GM10248 (cell line): ENCODE measurements around the gene DLD.
"Not testable (repeated sequence)": the region's sequence is repeated elsewhere in the genome, so short reads cannot be mapped to it uniquely, and the experiment has no call there.

Source experiments
- CTCF ChIA-PET: fragments of 300-600 bp; sonication (Branson Sonifier 250); formaldehyde crosslinking; extraction: SDS; loops from one replicate; lab custom pipeline; 2021; ENCODE audit warnings: antibody characterized with exemption; lab: Yijun Ruan, JAX
- POLR2A ChIA-PET: fragments of 350-650 bp; sonication (Branson Sonifier 250); formaldehyde crosslinking; extraction: SDS; loops from one replicate; lab custom pipeline; 2020; ENCODE audit warnings: antibody characterized with exemption; lab: Yijun Ruan, JAX
- DNase-seq: peaks from one replicate; pipeline ENCODE4 v3.0.0; 2012; ENCODE audit errors: extremely low spot score
- CTCF ChIP-seq: IDR thresholded peaks from 2 replicates; pipeline ENCODE4 v1.5.1; 2012; ENCODE audit warnings: mild to moderate bottlenecking, low read depth; ENCODE audit errors: extremely low read depth, missing control alignments, control extremely low read depth

DLD gene

GRCh38 chr7:107953924-107954303, 62.9 kb downstream of the DLD start:
- no peak for TF ChIP-seq CTCF
- POLR2A ChIA-PET: no interaction called here
- DNase-seq: no peak
- CTCF ChIA-PET: interaction anchor here (1.1 kb wide), 1 partner anchor 79 kb away, joined by 3 read pairs; no protein-coding TSS in a partner anchor

GRCh38 chr7:107955394-107955793, 64.4 kb downstream of the DLD start:
- POLR2A ChIA-PET: no interaction called here
- CTCF ChIA-PET: interaction anchor here (1.1 kb wide), 1 partner anchor 27 kb away, joined by 3 read pairs; no protein-coding TSS in a partner anchor
- DNase-seq: no peak
- TF ChIP-seq CTCF: no peak

GRCh38 chr7:107956950-107957349, 66.0 kb downstream of the DLD start:
- DNase-seq, CTCF ChIA-PET, POLR2A ChIA-PET: not testable (repeated sequence)

GRCh38 chr7:107957436-107957835, 66.5 kb downstream of the DLD start:
- ChIA-PET CTCF (no interaction called here), POLR2A (no interaction called here)
- TF ChIP-seq CTCF: no peak

GRCh38 chr7:107958764-107959526, 68.0 kb downstream of the DLD start:
- TF ChIP-seq CTCF: no peak
- DNase-seq: no peak

More at GRCh38 chr7:107957436-107957835, 66.5 kb downstream of the DLD start:
- no peak for DNase-seq

GRCh38 chr7:107959527-107959898, 68.5 kb downstream of the DLD start:
- no peak for DNase-seq
- TF ChIP-seq CTCF: no peak
- POLR2A ChIA-PET: no interaction called here
- CTCF ChIA-PET: interaction anchor here (1.3 kb wide), 1 partner anchor 14 kb away, joined by 5 read pairs; no protein-coding TSS in a partner anchor

More at GRCh38 chr7:107958764-107959526, 68.0 kb downstream of the DLD start:
- ChIA-PET POLR2A (no interaction called here), CTCF (interaction anchor here (0.7 to 1.3 kb wide), 2 partner anchors 12 to 14 kb away, joined by 3 to 5 read pairs; no protein-coding TSS in a partner anchor)

- POLR2A ChIA-PET: no interaction called here
- TF ChIP-seq CTCF: no peak
- DNase-seq: no peak
- CTCF ChIA-PET: no interaction called here
These were observed 69.3 kb downstream of the DLD start for GRCh38 chr7:107960272-107960671.
